Naive thymus-derived CD4-positive, alpha-beta T cell (primary cell): ENCODE results near the gene MARS1. TPM values are rescaled to one million over a fixed set of nuclear protein-coding genes. Genes with fewer than 3 reads are reported as not detected.
"Not testable (repeated sequence)": the region's sequence is repeated elsewhere in the genome, so short reads cannot be mapped to it uniquely, and the experiment has no call there.

Experiments
- ATAC-seq: fragments of 150-1000 bp; cut with Tn5 transposase; 2 replicates; pipeline ENCODE4 v1.10.0; 2021; ENCODE audit warnings: mild to moderate bottlenecking, moderate library complexity
- CTCF ChIA-PET: fragments of 350-600 bp; sonication (Branson Sonifier 250); formaldehyde crosslinking; loops from one replicate; lab custom pipeline; 2021; ENCODE audit warnings: antibody characterized with exemption; lab: Charles Lee
- POLR2A ChIA-PET: fragments of 350-600 bp; sonication (Branson Sonifier 250); formaldehyde crosslinking; loops from one replicate; lab custom pipeline; 2021; ENCODE audit warnings: antibody characterized with exemption, inconsistent platforms; lab: Charles Lee
- DNase-seq, 9 donors: peaks; one replicate each; pipeline versions ENCODE4 v3.0.0 to v3.0.0-alpha.2; 2020 to 2022; ENCODE audit warnings: mixed read lengths in 1 of 9
- H3K27ac ChIP-seq: one replicate; pipeline ENCODE4 v1.7.0; 2013; ENCODE audit warnings: mild to moderate bottlenecking, low read depth, low read length, moderate library complexity
- H3K27me3 ChIP-seq, 2 donors: one replicate each; pipeline ENCODE4 v1.7.0; 2013; ENCODE audit warnings: low read length in 2 of 2, mild to moderate bottlenecking in 2 of 2, moderate library complexity in 2 of 2; ENCODE audit not compliant: control insufficient read depth in 2 of 2, insufficient read depth in 2 of 2
- H3K36me3 ChIP-seq, 3 experiments: 1 replicate in 2 of 3; 2 replicates in 1 of 3; pipeline ENCODE4 v1.7.0; 2013; ENCODE audit warnings: low read length in 3 of 3, mild to moderate bottlenecking in 3 of 3, moderate library complexity in 1 of 3; ENCODE audit not compliant: insufficient read depth in 3 of 3, control insufficient read depth in 2 of 3
- H3K4me1 ChIP-seq, 2 donors: one replicate each; pipeline ENCODE4 v1.7.0; 2013; ENCODE audit warnings: low read length in 2 of 2, mild to moderate bottlenecking in 2 of 2, moderate library complexity in 1 of 2; ENCODE audit not compliant: control insufficient read depth in 2 of 2, insufficient read depth in 2 of 2
- H3K4me3 ChIP-seq: 2 replicates; pipeline ENCODE4 v1.7.0; 2013; ENCODE audit warnings: mild to moderate bottlenecking, low read length
- H3K9me3 ChIP-seq, 3 experiments: 1 replicate in 2 of 3; 2 replicates in 1 of 3; pipeline ENCODE4 v1.7.0; 2013; ENCODE audit warnings: low read length in 3 of 3; ENCODE audit not compliant: control insufficient read depth in 2 of 3
- H3K27ac Mint-ChIP-seq, 9 donors: one replicate each; pipeline ENCODE4 v1.8.0; 2020 to 2022; ENCODE audit warnings: mixed read lengths in 9 of 9, mild to moderate bottlenecking in 8 of 9, moderate library complexity in 5 of 9, inconsistent platforms in 2 of 9
- H3K27me3 Mint-ChIP-seq, 5 donors: one replicate each; pipeline ENCODE4 v1.8.0; 2021 to 2022; ENCODE audit warnings: mixed read lengths in 5 of 5, mild to moderate bottlenecking in 1 of 5
- H3K36me3 Mint-ChIP-seq, 5 donors: one replicate each; pipeline ENCODE4 v1.8.0; 2020 to 2022; ENCODE audit warnings: mixed read lengths in 5 of 5, mild to moderate bottlenecking in 3 of 5, inconsistent platforms in 1 of 5
- H3K4me1 Mint-ChIP-seq, 7 donors: one replicate each; pipeline ENCODE4 v1.8.0; 2020 to 2022; ENCODE audit warnings: mixed read lengths in 7 of 7, mild to moderate bottlenecking in 3 of 7, inconsistent platforms in 1 of 7
- H3K4me3 Mint-ChIP-seq, 10 donors: one replicate each; pipeline ENCODE4 v1.8.0; 2020 to 2022; ENCODE audit warnings: mild to moderate bottlenecking in 10 of 10, mixed read lengths in 10 of 10, moderate library complexity in 6 of 10, inconsistent platforms in 2 of 10
- H3K9me3 Mint-ChIP-seq, 11 donors: one replicate each; pipeline ENCODE4 v1.8.0; 2020 to 2022; ENCODE audit warnings: mixed read lengths in 11 of 11, mild to moderate bottlenecking in 4 of 11, inconsistent platforms in 1 of 11, moderate library complexity in 1 of 11
- intact Hi-C, 2 donors: fragments of 100-400 bp; cut with micrococcal nuclease; formaldehyde crosslinking; loops; one replicate each; pipeline ENCODE4 v1.15.1; 2023
- polyA plus RNA-seq, 2 donors: library from polyadenylated mRNA; unstranded; fragments of 300-500 nt; fragmentation: Illumina TruSeq; gene quantifications; one replicate each; pipeline ENCODE4 v1.2.3, GENCODE V29; 2021
- total RNA-seq, 6 experiments: library from RNA in 5 of 6; stranded (reverse) in 5 of 6; gene quantifications; 1 replicate in 5 of 6; 2 replicates in 1 of 6; pipeline ENCODE4 v1.2.3 and lab custom pipeline; 2021 to 2026

Gene MARS1
- total and polyA plus RNA-seq, 7 experiments from 2014 or later: 86.0 to 229 (median 184) TPM

DNA sequence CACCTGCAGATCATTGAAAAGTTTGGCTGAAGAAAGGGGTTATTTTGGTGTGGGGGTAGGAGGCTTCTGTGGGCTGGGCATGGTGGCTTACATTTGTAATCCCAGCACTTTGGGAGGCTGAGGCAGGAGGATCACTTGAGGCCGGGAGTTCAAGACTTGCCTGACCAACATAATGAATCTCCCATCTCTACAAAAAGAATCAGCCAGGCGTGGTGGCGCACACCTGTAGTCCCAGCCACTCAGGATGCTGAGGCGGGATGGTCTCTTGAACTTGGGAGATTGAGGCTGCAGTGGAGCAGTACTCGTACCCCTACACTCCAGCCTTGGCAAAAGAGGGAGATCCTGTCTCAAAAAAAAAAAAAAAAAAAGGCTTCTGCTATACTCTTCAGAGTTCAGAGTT lies 25.4 kb downstream of the MARS1 start:
- Mint-ChIP-seq H3K4me1 (peaks cover 9 to 30% (median 11%) of the 10 kb centered on the region in 7 donors), H3K9me3 (no peaks in the 10 kb centered on the region), H3K27me3 (no peaks in the 10 kb centered on the region), H3K27ac (peak overlapping the region; percentile 24 to 75 (median 63)), H3K36me3 (peaks cover 5 to 46% (median 38%) of the 10 kb centered on the region in 5 donors), H3K4me3 (no peak overlapping the region)
- ATAC-seq: no peak
- Histone ChIP-seq H3K27me3 (no peaks in the 10 kb centered on the region), H3K27ac (no peak overlapping the region), H3K9me3 (no peaks in the 10 kb centered on the region), H3K4me1 (peaks cover 0 to 4% of the 10 kb centered on the region in 2 donors), H3K4me3 (no peak overlapping the region), H3K36me3 (peaks cover 24 to 88% (median 27%) of the 10 kb centered on the region in 3 experiments)
- intact Hi-C loops: no loop called here
- POLR2A ChIA-PET: interaction anchor here (0.8 to 1.0 kb wide), 2 partner anchors 34 to 36 kb away, joined by 3 to 4 read pairs; partner anchors contain the start of gene ARHGAP9
- DNase-seq: no peak
- CTCF ChIA-PET: interaction anchor here (1.7 kb wide), 1 partner anchor 36 kb away, joined by 4 read pairs; no protein-coding TSS in a partner anchor

DNA sequence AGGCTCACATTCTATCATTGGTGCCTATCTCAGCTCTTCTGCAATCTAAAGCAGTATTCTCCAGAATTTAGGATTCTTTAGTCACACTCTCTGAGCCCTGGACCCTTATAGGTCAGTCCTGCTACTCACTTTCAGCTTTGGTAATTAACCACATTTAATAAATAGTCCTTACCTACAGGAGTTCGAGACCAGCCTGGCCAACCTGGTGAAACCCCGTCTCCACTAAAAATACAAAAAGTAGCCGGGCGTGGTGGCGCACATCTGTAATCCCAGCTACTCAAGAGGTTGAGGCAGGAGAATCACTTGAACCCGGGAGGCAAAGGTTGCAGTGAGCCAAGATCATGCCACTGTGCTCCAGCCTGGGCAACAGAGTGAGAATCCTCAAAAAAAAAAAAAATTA lies 25.8 kb downstream of the MARS1 start:
- ATAC-seq, H3K27me3 ChIP-seq, H3K4me3 Mint-ChIP-seq, H3K9me3 Mint-ChIP-seq, H3K4me3 ChIP-seq, H3K27me3 Mint-ChIP-seq, intact Hi-C loops, DNase-seq, H3K27ac ChIP-seq, H3K9me3 ChIP-seq, H3K4me1 ChIP-seq: not testable (repeated sequence)
- peaks cover 24 to 86% (median 27%) of the 10 kb centered on the region in 3 experiments for H3K36me3 ChIP-seq
- ChIA-PET CTCF (interaction anchor here (1.7 kb wide), 1 partner anchor 36 kb away, joined by 4 read pairs; no protein-coding TSS in a partner anchor), POLR2A (interaction anchor here (0.6 to 1.0 kb wide), 4 partner anchors 24 to 177 kb away, joined by 3 to 4 read pairs (median 4); no protein-coding TSS in a partner anchor)
- Mint-ChIP-seq H3K27ac (peak overlapping the region in 6 of 9 donors; percentile 19 to 75 (median 64)), H3K36me3 (peaks cover 5 to 48% (median 38%) of the 10 kb centered on the region in 5 donors), H3K4me1 (peaks cover 13 to 33% (median 15%) of the 10 kb centered on the region in 7 donors)

DNA sequence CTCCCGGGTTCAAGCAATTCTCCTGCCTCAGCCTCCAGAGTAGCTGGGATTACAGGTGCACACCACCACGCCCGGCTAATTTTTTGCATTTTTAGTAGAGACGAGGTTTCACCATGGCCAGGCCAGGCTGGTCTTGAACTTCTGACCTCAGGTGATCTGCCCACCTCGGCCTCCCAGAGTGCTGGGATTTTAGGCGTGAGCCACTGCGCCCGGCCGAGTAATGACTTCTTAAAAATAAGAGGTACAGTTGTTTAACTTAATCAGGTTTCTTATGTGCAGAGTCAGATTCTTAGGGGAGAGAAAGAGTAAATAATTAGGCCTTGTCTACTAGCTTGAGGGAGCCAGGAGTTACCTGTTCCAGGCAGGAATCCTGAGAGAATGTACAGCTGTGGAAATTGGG lies 26.4 kb downstream of the MARS1 start:
- H3K9me3 ChIP-seq, DNase-seq, H3K4me3 Mint-ChIP-seq, ATAC-seq, H3K4me3 ChIP-seq, H3K27ac ChIP-seq, H3K9me3 Mint-ChIP-seq, intact Hi-C loops, H3K27me3 ChIP-seq, H3K27me3 Mint-ChIP-seq: not testable (repeated sequence)
- peaks cover 2 to 14% of the 10 kb centered on the region in 2 donors for H3K4me1 ChIP-seq
- CTCF ChIA-PET: interaction anchor here (0.6 to 1.7 kb wide), 2 partner anchors 37 to 207 kb away, joined by 4 read pairs; no protein-coding TSS in a partner anchor
- Mint-ChIP-seq H3K4me1 (peaks cover 19 to 39% (median 21%) of the 10 kb centered on the region in 7 donors), H3K27ac (peak overlapping the region in 5 of 9 donors; percentile 32 to 85 (median 65)), H3K36me3 (peaks cover 5 to 48% (median 38%) of the 10 kb centered on the region in 5 donors)
- peaks cover 24 to 80% (median 27%) of the 10 kb centered on the region in 3 experiments for H3K36me3 ChIP-seq
- POLR2A ChIA-PET: interaction anchor here (0.6 to 3.4 kb wide), 7 partner anchors 8 to 177 kb away, joined by 3 to 9 read pairs (median 4); no protein-coding TSS in a partner anchor

DNA sequence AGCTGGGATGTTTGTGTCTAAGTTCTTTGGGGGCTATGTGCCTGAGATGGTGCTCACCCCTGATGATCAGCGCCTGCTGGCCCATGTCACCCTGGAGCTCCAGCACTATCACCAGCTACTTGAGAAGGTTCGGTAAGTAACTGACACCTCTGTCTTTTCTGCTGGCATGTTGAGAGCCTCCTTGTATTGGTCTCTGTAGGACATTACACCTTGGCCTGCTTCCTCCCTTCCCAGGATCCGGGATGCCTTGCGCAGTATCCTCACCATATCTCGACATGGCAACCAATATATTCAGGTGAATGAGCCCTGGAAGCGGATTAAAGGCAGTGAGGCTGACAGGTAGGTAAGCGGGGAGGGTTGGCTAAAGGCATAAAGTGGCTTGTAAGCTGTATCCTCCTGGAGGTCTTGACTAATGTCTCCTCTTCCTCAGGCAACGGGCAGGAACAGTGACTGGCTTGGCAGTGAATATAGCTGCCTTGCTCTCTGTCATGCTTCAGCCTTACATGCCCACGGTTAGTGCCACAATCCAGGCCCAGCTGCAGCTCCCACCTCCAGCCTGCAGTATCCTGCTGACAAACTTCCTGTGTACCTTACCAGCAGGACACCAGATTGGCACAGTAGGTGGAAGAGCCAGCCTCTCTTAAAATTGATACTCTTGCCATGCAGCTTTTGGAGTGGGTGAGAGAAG lies 27.0 kb downstream of the MARS1 start:
- peaks cover 5 to 46% (median 33%) of the 10 kb centered on the region in 5 donors for H3K36me3 Mint-ChIP-seq
- POLR2A ChIA-PET: interaction anchor here (1.5 to 3.4 kb wide), 4 partner anchors 9 to 38 kb away, joined by 5 to 10 read pairs (median 8); no protein-coding TSS in a partner anchor
- ATAC-seq: peak; percentile 7

DNA sequence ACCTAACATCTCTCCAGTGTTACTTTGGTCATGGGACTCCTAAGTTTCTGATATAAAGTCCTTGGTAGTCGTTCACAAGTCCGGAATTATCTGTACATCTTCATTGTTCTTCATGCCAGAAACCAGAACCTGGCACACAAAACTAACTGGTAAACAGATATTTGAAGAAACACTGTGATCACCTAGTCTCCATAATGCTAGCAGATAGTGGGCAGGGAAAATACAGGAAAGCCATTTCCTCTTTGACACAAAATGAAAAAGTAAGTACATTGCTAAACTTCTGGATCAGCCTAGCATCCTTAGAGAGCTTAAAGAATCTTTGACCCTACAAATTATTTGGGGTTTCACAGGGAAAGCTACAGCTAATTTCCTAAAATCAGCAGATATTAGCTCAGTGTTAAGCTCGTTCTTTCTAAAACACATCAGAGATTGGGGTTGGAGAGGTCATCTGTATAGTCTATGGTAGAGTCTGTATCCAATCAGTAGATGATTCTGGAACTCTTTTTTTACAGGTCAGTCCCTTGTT lies 27.6 kb downstream of the MARS1 start:
- Histone ChIP-seq H3K27me3 (no peaks in the 10 kb centered on the region), H3K4me1 (peaks cover 9 to 15% of the 10 kb centered on the region in 2 donors), H3K4me3 (no peak overlapping the region), H3K27ac (peak overlapping the region; percentile 2), H3K36me3 (peaks cover 20 to 70% (median 27%) of the 10 kb centered on the region in 3 experiments), H3K9me3 (no peaks in the 10 kb centered on the region)
- ChIA-PET POLR2A (interaction anchor here (1.0 to 3.4 kb wide), 6 partner anchors 9 to 38 kb away, joined by 3 to 16 read pairs (median 8); partner anchors contain the start of gene ARHGAP9), CTCF (no interaction called here)
- Mint-ChIP-seq H3K27ac (peak overlapping the region in 5 of 9 donors; percentile 4 to 60 (median 49)), H3K36me3 (peaks cover 5 to 46% (median 33%) of the 10 kb centered on the region in 5 donors), H3K9me3 (peaks cover 0 to 9% (median 0%) of the 10 kb centered on the region in 11 donors), H3K4me1 (peaks cover 22 to 44% (median 27%) of the 10 kb centered on the region in 7 donors), H3K4me3 (no peak overlapping the region), H3K27me3 (peaks cover 0 to 2% (median 0%) of the 10 kb centered on the region in 5 donors)
- no peak for DNase-seq
- intact Hi-C loops: no loop called here
- ATAC-seq: no peak

More for the DNA sequence above, 27.0 kb downstream of the MARS1 start:
- Mint-ChIP-seq H3K27ac (peak overlapping the region in 5 of 9 donors; percentile 4 to 85 (median 65)), H3K27me3 (no peaks in the 10 kb centered on the region), H3K4me1 (peaks cover 22 to 41% (median 24%) of the 10 kb centered on the region in 7 donors), H3K4me3 (no peak overlapping the region), H3K9me3 (peaks cover 0 to 5% (median 0%) of the 10 kb centered on the region in 11 donors)
- Histone ChIP-seq H3K4me1 (peaks cover 9 to 15% of the 10 kb centered on the region in 2 donors), H3K27me3 (no peaks in the 10 kb centered on the region), H3K27ac (no peak overlapping the region), H3K36me3 (peaks cover 21 to 76% (median 27%) of the 10 kb centered on the region in 3 experiments), H3K9me3 (no peaks in the 10 kb centered on the region), H3K4me3 (no peak overlapping the region)
- intact Hi-C loops: no loop called here
- DNase-seq: no peak
- CTCF ChIA-PET: interaction anchor here (0.6 to 1.7 kb wide), 2 partner anchors 38 to 207 kb away, joined by 4 read pairs; no protein-coding TSS in a partner anchor

DNA sequence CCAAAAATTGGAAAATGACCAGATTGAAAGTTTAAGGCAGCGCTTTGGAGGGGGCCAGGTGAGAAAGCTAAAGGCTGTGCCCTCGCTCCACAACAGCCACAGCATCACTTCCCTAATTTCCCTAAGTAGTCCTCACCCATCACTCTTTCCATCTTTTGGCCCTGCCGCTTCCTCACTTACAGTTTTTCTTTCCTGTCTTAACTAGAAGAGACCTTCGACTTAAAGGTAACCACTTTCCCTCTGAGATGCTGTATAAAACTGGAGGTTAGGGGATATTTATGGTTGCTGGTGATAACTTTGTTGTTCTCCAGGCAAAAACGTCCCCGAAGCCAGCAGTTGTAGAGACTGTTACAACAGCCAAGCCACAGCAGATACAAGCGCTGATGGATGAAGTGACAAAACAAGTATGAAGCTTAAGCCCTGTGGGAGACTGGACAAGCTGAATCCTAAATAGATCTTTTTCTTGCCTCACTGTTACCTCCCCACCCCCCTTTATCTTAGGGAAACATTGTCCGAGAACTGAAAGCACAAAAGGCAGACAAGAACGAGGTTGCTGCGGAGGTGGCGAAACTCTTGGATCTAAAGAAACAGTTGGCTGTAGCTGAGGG lies 28.2 kb downstream of the MARS1 start:
- peak overlapping the region in 8 of 9 donors; percentile 32 to 70 (median 54) for H3K27ac Mint-ChIP-seq
- POLR2A ChIA-PET: interaction anchor here (0.7 to 3.4 kb wide), 10 partner anchors 8 to 57 kb away, joined by 3 to 16 read pairs (median 4); partner anchors contain the start of genes ARHGAP9 and GLI1
- no peaks in the 10 kb centered on the region for H3K9me3 ChIP-seq
- H3K27me3 Mint-ChIP-seq: peaks cover 0 to 4% (median 0%) of the 10 kb centered on the region in 5 donors
- CTCF ChIA-PET: no interaction called here
- ATAC-seq (no peak), DNase-seq (no peak)
- peaks cover 13 to 17% of the 10 kb centered on the region in 2 donors for H3K4me1 ChIP-seq
- intact Hi-C loops: no loop called here
- H3K4me3 Mint-ChIP-seq: no peak overlapping the region
- H3K9me3 Mint-ChIP-seq: peaks cover 0 to 9% (median 0%) of the 10 kb centered on the region in 11 donors
- H3K27me3 ChIP-seq: no peaks in the 10 kb centered on the region
- peaks cover 5 to 46% (median 33%) of the 10 kb centered on the region in 5 donors for H3K36me3 Mint-ChIP-seq
- H3K27ac ChIP-seq: peak overlapping the region; percentile 2
- peaks cover 20 to 66% (median 27%) of the 10 kb centered on the region in 3 experiments for H3K36me3 ChIP-seq
- H3K4me3 ChIP-seq: no peak overlapping the region
- peaks cover 22 to 49% (median 32%) of the 10 kb centered on the region in 7 donors for H3K4me1 Mint-ChIP-seq
